Gastroesophageal sphincter (tissue), 3 donors: Measurements from ENCODE around the gene EFNA4.

Experiments
- CTCF ChIP-seq, 4 experiments: fragments of 200-600 bp in 2 of 4; fragments of 450-650 bp in 2 of 4; sonication (generic) in 1 of 4; IDR thresholded peaks; one replicate each; pipeline ENCODE4 v1.5.1; 2017 to 2019; ENCODE audit warnings: antibody characterized with exemption in 4 of 4, mild to moderate bottlenecking in 2 of 4, moderate library complexity in 2 of 4
- POLR2A ChIP-seq, 2 donors: fragments of 450-650 bp; IDR thresholded peaks; one replicate each; pipeline ENCODE4 v1.6.1; 2017; ENCODE audit warnings: antibody characterized with exemption in 2 of 2, mild to moderate bottlenecking in 2 of 2, moderate library complexity in 1 of 2

- TF ChIP-seq CTCF (IDR thresholded peaks at IDR 0.05) (no peak), POLR2A (IDR thresholded peaks at IDR 0.05) (no peak)
Measured at GRCh38 chr1:155077346-155077745, 13.8 kb downstream of the EFNA4 start.
